ENCODE data around the gene GRM1.

GRCh38 chr6:146335336-146335735 lies 306.5 kb downstream of the GRM1 start:
- TF ChIP-seq MXI1 (IDR thresholded peaks at IDR 0.05; ENCODE audit: low read depth, low read length) (no peak), SMARCE1 (IDR thresholded peaks at IDR 0.05) (no peak), SMAD1 (IDR thresholded peaks at IDR 0.05; ENCODE audit: low read depth, low read length, partially characterized antibody) (no peak), MTA2 (IDR thresholded peaks at IDR 0.05; ENCODE audit: low read depth) (no peak), USF2 (CRISPR knock-in tag; IDR thresholded peaks at IDR 0.05) (no peak), CTCF (IDR thresholded peaks at IDR 0.05 in 2 of 3, conservative IDR thresholded peaks at IDR 0.05 in 1 of 3; ENCODE audit: insufficient read depth in 2 of 3, low read depth in 1 of 3, low read length in 3 of 3) (no peak)
